HL-60 (cell line): ENCODE results near the gene KAT8.

Experiments
- TF ChIP-seq, protein P1 (sequence below): IDR thresholded peaks from one replicate; pipeline ENCODE4 v1.5.1; 2011; ENCODE audit warnings: low read length, control low read depth, inconsistent platforms; ENCODE audit not compliant: insufficient read depth
- TF ChIP-seq, protein P2 (sequence below): IDR thresholded peaks from 2 replicates; pipeline ENCODE4 v1.6.1; 2012; ENCODE audit warnings: low read depth; ENCODE audit not compliant: insufficient replicate concordance

DNA sequence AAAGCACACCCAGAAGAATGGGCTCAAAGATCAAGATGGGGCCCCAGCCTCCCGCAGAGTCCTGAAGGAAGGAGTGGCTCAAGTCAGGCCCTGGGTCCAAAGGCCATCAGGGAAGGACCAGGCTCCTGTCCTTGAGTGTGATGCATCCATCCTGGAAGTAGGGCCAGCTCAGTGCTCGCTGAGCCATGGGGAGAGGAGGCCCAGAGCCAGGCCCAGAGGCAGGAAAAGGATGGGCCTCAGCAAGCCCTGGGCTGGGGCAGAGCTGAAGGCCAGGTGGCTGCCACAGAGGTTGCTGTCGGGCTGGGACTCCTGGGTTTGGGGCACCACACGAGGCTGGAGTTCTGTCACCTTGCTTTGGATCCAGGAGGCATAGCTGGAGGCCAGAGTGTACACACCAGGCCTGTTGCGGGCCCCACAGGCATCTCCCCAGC is 14.4 kb downstream of the KAT8 start:
- TF ChIP-seq, protein P1, sequence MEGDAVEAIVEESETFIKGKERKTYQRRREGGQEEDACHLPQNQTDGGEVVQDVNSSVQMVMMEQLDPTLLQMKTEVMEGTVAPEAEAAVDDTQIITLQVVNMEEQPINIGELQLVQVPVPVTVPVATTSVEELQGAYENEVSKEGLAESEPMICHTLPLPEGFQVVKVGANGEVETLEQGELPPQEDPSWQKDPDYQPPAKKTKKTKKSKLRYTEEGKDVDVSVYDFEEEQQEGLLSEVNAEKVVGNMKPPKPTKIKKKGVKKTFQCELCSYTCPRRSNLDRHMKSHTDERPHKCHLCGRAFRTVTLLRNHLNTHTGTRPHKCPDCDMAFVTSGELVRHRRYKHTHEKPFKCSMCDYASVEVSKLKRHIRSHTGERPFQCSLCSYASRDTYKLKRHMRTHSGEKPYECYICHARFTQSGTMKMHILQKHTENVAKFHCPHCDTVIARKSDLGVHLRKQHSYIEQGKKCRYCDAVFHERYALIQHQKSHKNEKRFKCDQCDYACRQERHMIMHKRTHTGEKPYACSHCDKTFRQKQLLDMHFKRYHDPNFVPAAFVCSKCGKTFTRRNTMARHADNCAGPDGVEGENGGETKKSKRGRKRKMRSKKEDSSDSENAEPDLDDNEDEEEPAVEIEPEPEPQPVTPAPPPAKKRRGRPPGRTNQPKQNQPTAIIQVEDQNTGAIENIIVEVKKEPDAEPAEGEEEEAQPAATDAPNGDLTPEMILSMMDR: no peak
- TF ChIP-seq, protein P2, sequence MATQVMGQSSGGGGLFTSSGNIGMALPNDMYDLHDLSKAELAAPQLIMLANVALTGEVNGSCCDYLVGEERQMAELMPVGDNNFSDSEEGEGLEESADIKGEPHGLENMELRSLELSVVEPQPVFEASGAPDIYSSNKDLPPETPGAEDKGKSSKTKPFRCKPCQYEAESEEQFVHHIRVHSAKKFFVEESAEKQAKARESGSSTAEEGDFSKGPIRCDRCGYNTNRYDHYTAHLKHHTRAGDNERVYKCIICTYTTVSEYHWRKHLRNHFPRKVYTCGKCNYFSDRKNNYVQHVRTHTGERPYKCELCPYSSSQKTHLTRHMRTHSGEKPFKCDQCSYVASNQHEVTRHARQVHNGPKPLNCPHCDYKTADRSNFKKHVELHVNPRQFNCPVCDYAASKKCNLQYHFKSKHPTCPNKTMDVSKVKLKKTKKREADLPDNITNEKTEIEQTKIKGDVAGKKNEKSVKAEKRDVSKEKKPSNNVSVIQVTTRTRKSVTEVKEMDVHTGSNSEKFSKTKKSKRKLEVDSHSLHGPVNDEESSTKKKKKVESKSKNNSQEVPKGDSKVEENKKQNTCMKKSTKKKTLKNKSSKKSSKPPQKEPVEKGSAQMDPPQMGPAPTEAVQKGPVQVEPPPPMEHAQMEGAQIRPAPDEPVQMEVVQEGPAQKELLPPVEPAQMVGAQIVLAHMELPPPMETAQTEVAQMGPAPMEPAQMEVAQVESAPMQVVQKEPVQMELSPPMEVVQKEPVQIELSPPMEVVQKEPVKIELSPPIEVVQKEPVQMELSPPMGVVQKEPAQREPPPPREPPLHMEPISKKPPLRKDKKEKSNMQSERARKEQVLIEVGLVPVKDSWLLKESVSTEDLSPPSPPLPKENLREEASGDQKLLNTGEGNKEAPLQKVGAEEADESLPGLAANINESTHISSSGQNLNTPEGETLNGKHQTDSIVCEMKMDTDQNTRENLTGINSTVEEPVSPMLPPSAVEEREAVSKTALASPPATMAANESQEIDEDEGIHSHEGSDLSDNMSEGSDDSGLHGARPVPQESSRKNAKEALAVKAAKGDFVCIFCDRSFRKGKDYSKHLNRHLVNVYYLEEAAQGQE: no peak
